Glomerular visceral epithelial cell (primary cell): ENCODE measurements around the gene KCNJ9.
A peak's percentile ranks its signal among the peaks of the same experiment; 100 is the strongest.

Experiments used
- DNase-seq: peaks from one replicate; pipeline ENCODE4 v3.0.0-alpha.2; 2016; ENCODE audit errors: extremely low spot score

Gene KCNJ9

GRCh38 chr1:160087118-160087662, 5.9 kb downstream of the KCNJ9 start:
- no peak for DNase-seq

- no peak for DNase-seq
Observed at GRCh38 chr1:160089883-160090282, 8.5 kb downstream of the KCNJ9 start.

- DNase-seq = no peak
Observed at GRCh38 chr1:160090760-160091159, 9.4 kb downstream of the KCNJ9 start.

GRCh38 chr1:160091666-160092223, 10.4 kb downstream of the KCNJ9 start:
- no peak for DNase-seq

GRCh38 chr1:160092366-160093068, 11.2 kb downstream of the KCNJ9 start:
- no peak for DNase-seq

DNA sequence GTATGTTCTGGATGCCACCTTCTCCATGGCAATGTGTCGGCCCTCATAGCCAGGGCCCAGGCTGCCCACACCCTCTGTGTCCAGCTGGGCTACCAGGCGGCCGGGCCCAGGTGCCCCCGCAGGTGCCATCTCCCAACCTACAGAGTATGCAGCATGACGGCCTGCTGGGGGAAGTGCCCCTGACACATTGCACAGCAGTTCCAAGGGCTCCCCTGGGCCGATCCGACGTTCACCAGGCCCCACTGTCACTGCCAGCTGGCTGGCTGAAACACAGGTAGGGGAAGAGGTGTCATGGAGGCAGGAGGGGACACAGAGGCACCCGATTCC, 11.7 kb downstream of the KCNJ9 start:
- DNase-seq = no peak

- DNase-seq = no peak
Observed at GRCh38 chr1:160093624-160094290, 12.4 kb downstream of the KCNJ9 start.

DNA sequence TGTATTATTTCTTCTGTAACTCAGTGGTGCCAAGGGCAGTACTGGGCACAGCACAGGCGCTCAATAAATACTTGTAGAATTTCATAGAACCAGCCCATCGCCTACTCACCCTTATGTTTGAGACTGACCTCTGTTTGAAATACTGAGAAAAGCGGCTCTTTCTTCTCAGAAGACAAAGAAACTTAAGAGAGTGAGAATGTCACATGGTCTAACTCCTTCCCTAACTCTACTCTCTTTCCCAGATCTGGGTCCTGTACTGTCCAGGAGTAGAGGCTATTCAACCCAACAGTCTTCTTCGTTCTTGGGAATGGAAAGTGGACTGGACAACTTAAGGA, 12.9 kb downstream of the KCNJ9 start:
- DNase-seq = no peak

- DNase-seq = no peak
Observed at GRCh38 chr1:160094806-160095205, 13.5 kb downstream of the KCNJ9 start.

- no peak for DNase-seq
Observed at GRCh38 chr1:160095382-160096105, 14.2 kb downstream of the KCNJ9 start.

DNA sequence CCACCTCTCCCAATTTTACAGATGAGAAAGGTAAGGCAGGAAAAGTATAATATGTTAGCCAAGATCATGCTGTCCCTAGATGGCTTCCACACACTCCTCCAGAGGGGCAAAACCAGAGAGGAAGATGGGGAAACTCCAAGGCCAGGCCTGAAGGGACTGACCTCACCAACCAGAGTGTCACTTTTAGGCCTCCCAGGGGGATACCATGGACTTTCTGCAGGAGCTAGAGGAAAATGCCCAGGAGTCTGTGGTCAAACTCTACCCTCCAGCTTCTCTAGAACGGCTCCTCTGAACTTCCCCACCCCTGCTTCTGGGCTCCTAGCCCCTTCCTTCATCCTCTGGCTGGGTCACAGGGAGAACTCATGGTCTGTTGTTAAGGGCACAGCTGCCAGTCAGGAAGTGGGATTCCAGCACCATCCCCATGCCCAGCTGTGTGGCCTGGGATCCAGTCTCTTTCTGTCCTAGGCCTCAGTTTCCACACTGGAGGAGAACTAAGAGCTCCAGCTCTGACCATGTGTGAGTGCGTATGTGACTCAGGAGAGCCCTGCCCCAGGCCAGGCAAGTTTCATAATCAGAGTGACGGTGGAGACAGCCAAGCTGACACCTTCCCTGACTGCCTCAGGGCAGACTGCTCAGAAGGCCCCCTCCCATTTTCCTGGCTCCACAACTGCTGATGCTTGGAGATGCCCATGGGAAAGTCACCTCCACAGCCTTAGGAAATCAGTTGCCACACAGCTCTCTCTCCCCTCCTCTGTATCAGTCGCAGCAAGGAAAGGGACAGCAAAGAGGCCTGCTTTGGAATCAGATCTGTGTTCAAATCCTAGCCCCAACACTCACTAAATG, 15.2 kb downstream of the KCNJ9 start:
- no peak for DNase-seq

DNA sequence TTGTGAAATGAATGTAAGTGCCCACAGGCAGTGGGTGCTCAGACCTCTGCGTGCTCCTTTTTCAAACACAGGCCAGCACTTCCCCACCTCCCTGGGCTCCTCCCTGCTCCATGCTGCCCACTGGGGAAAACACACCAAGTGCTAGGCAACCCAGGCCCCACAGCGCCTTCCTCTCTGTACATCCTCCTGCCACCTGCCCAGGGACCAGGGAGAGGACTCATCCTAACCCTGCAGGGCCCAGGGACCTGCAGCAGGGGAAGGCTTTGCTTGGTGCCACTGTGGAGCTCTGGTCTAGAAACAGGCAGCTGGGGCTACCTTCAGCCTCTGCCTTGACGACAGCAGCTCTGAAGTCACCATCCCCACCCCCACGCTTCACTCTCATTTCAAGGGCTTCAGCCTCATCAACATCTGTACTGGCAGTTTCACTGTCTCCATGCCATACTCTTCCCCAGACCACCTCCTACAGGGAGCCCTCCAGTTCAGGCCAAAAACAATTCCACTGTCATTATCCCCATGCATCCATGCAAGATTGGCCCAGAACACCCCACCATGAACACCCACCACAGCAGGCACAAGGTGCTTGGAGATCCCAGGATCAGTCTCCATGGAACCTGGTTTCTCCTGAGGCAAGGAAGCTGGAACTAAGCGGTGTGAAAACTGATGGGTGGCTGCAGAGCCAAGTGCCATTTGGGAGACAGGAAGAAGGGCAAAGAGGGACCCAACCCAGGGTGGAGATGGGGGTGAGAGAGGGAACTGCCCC, 16.0 kb downstream of the KCNJ9 start:
- no peak for DNase-seq

DNA sequence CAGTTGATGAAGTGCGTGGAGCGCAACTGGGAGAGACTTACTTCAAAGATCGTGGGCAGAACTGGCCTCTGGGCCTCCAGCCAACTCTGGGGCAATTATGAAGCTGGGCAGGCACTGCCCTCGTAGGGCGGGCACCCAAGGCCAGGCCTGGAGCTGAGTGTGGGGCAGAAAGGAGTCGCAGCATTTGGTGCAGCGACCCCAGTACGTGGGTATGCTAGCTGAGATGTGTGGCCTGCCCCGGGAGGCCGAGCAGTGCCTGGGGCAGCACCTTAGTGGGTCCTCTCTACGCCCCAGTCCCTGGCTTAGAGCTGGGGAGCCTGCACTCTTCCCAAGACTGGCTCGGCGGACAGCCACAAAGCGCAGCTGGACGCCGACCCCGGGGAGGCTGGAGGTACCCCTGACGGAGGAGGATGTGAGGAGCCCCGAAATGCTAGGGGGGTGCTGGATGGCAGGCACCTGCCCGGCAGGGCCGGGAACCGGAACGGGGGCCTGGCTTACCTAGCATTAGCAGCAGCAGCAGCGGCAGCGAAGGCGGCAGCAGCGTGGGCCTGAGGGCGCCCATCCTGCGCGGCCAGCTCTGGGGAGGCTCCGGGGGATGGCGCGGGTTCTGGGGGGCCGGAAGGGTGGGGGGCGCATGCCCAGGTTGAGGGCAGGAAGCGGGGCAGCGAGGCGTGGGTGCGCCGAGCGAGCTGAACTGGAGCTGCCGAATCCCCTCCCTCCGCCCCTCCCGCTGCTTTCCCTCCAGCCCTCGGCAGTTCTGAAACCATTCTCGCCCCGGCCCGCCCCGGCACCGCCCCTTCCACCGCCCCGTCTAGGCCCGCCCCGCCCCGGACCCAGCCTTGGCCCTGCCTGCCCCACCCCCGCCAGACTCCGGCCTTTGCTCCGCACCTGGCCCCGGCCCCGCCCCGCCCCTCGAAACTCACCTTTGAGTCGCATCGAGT, 16.8 kb downstream of the KCNJ9 start, which contains the start of gene IGSF8:
Gene IGSF8 (minus strand): TSS at position 709 of the 941 bp plus-strand sequence. CDS start 147 bp downstream, at position 562.
- peak; percentile 50 for DNase-seq

DNA sequence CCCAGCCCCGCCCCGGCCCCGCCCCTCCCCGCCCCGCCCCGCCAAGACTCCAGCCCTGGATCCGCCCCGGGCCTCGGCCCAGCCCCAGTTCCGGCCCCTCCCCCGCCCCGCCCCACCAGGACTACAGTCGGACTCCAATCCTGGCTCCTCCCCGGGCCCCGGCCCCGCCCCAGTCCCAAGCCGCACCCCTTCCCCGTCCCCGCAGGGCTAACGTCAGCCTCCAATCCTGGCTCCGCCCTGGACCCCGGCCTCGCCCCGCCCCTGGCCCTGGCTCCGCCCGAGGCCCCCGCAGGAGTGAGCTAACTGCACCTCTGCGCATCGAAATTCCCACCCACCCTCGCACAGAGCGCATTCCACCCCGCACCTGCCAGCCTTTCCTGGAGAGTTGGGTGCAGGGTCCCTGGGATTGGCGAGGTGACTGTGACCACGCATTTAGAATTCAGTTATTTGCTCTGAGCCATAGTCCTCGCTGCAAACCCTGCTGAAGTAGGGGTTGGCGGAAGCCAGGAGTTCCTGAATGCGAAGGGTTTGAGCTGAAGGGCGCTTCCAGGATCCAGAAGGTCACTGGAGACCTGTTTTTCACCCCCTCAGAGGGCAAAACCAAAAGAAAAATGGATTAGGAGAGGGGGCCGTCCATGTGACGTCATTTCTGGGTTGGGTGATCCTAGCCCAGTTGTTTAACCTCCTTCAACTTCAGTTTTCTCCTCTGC, 17.7 kb downstream of the KCNJ9 start:
- DNase-seq = peak; percentile 96

DNA sequence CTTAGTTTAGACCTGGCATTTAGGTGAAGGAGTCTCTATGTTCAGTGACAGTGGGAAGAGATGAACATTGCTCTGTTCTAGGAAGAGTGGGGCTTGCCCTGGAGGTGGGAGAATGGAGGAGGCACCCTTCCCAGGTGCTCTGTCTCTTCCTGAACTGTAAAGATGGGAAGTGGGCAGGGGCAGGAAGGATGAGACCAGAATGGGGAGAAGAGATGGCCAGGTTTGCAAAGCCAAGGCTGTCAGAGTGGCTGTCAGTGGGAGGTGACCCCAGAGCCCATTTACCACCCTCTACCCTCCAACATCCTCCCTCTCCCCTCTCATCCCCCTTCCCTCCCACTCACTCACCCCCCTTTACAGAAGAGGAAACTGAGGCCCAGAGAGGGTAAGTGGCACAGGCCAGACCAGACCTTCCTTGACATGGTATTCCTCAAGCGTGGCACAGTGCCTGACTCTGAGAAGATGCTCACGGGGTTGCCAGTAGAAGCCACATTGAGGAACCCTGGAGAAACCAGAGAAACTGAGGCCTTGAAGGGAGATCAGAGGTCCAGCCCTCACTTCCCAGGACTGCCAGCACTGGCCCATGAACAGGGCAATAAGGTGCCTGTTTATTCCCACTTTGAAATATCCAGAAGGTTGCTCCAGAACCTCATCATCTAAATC, 18.5 kb downstream of the KCNJ9 start:
- DNase-seq = no peak

- DNase-seq = peak; percentile 78
Observed at GRCh38 chr1:160101037-160101716, 19.8 kb downstream of the KCNJ9 start.

- DNase-seq = no peak
Observed at GRCh38 chr1:160101717-160102522, 20.6 kb downstream of the KCNJ9 start.
